ENCODE measurements around the gene LMAN1.

The LMAN1 gene

GRCh38 chr18:59358712-59359575 lies at the start of gene LMAN1:
LMAN1 (minus strand) TSS chr18:59359265; CDS start chr18:59359244, 21 bp downstream.
- DNase-seq, result peak; percentile 66

- DNase-seq, result peak; percentile 82
Measured at GRCh38 chr18:59402432-59403090, 43.5 kb upstream of the LMAN1 start.

- DNase-seq, result no peak
Measured at GRCh38 chr18:59400407-59400806, 41.3 kb upstream of the LMAN1 start.

GRCh38 chr18:59395226-59396175 lies 36.4 kb upstream of the LMAN1 start:
- no peak for DNase-seq

- DNase-seq, result no peak
Measured at GRCh38 chr18:59393381-59393780, 34.3 kb upstream of the LMAN1 start.

- DNase-seq, result no peak
Measured at GRCh38 chr18:59388817-59389216, 29.8 kb upstream of the LMAN1 start.

- DNase-seq, result no peak
Measured at GRCh38 chr18:59387687-59388565, 28.9 kb upstream of the LMAN1 start.

GRCh38 chr18:59386909-59387686 lies 28.0 kb upstream of the LMAN1 start:
- no peak for DNase-seq

- DNase-seq, result no peak
Measured at GRCh38 chr18:59385191-59385590, 26.1 kb upstream of the LMAN1 start.

GRCh38 chr18:59383851-59384250 lies 24.8 kb upstream of the LMAN1 start:
- peak; percentile 60 for DNase-seq

GRCh38 chr18:59382383-59382782 lies 23.3 kb upstream of the LMAN1 start:
- no peak for DNase-seq

GRCh38 chr18:59381949-59382348 lies 22.9 kb upstream of the LMAN1 start:
- DNase-seq, result no peak

GRCh38 chr18:59380706-59381105 lies 21.6 kb upstream of the LMAN1 start:
- no peak for DNase-seq

- DNase-seq, result no peak
Measured at GRCh38 chr18:59379772-59380522, 20.9 kb upstream of the LMAN1 start.

GRCh38 chr18:59377613-59378337 lies 18.7 kb upstream of the LMAN1 start:
- DNase-seq, result no peak

GRCh38 chr18:59376351-59376935 lies 17.4 kb upstream of the LMAN1 start:
- no peak for DNase-seq

- no peak for DNase-seq
Measured at GRCh38 chr18:59374128-59374527, 15.1 kb upstream of the LMAN1 start.

GRCh38 chr18:59372975-59373374 lies 13.9 kb upstream of the LMAN1 start:
- no peak for DNase-seq

GRCh38 chr18:59360381-59360780 lies 1.3 kb upstream of the LMAN1 start:
- no peak for DNase-seq
